Small intestine (tissue), 7 donors: ENCODE data around the gene EDIL3. TPM values are rescaled to one million over a fixed set of nuclear protein-coding genes. Genes with fewer than 3 reads are reported as not detected.
A peak's percentile ranks its signal among the peaks of the same experiment; 100 is the strongest.

Experiments used
- DNase-seq, 2 donors: peaks; one replicate each; pipeline versions ENCODE4 v3.0.0 to v3.0.0-alpha.2; 2013
- FAIRE-seq: peaks from 2 replicates; lab custom pipeline; 2012; peaks lifted over from hg19 to GRCh38; lab: Jason Lieb, UNC
- H3K27ac ChIP-seq, 3 donors: one replicate each; pipeline ENCODE4 v1.5.1; 2013; ENCODE audit warnings: low read length in 2 of 3, mild to moderate bottlenecking in 2 of 3, control low read depth in 1 of 3, inconsistent platforms in 1 of 3, low read depth in 1 of 3, moderate library complexity in 1 of 3
- H3K27me3 ChIP-seq, 3 donors: one replicate each; pipeline ENCODE4 v1.6.1; 2013; ENCODE audit warnings: low read length in 3 of 3, inconsistent platforms in 1 of 3; ENCODE audit not compliant: control insufficient read depth in 3 of 3, insufficient read depth in 3 of 3
- H3K36me3 ChIP-seq, 3 donors: one replicate each; pipeline ENCODE4 v1.6.1; 2013; ENCODE audit warnings: low read length in 3 of 3, inconsistent platforms in 1 of 3, low read depth in 1 of 3, mild to moderate bottlenecking in 1 of 3, moderate library complexity in 1 of 3; ENCODE audit not compliant: control insufficient read depth in 3 of 3, insufficient read depth in 2 of 3
- H3K4me1 ChIP-seq, 3 donors: one replicate each; pipeline ENCODE4 v1.6.1; 2013; ENCODE audit warnings: low read length in 2 of 3, inconsistent platforms in 1 of 3, low read depth in 1 of 3, mild to moderate bottlenecking in 1 of 3, moderate library complexity in 1 of 3; ENCODE audit not compliant: control insufficient read depth in 3 of 3, insufficient read depth in 2 of 3
- H3K4me3 ChIP-seq, 3 donors: one replicate each; pipeline ENCODE4 v1.5.1; 2013; ENCODE audit warnings: low read length in 3 of 3, control low read depth in 1 of 3, inconsistent platforms in 1 of 3, low read depth in 1 of 3, mild to moderate bottlenecking in 1 of 3, moderate library complexity in 1 of 3
- H3K9me3 ChIP-seq, 2 donors: one replicate each; pipeline ENCODE4 v1.6.1; 2013; ENCODE audit warnings: low read depth in 1 of 2, low read length in 1 of 2; ENCODE audit not compliant: control insufficient read depth in 2 of 2, insufficient read depth in 1 of 2
- WGBS, 3 donors: extraction: QIAGEN DNeasy Blood & Tissue Kit; methylation state at CpG; one replicate each; pipeline ENCODE4 v1.1.7; 2013; 5-methylcytosine and 5-hydroxymethylcytosine counted together
- polyA plus RNA-seq, 4 donors: library from polyadenylated mRNA; stranded (reverse) in 3 of 4; unstranded in 1 of 4; fragments of 200-250 nt in 3 of 4; fragments of 120-200 nt in 1 of 4; gene quantifications; one replicate each; pipeline versions ENCODE4 v1.2.1 to v1.2.3, GENCODE V29; 2013
- donor health status: healthy with polysubstance abuse.
- donor health status: control.
- donor health status: control.
- donor health status: Bipolar disorder and iron deficiency.
- donor health status: healthy.

Gene EDIL3
- polyA plus RNA-seq, 4 donors = 1.6 to 24.6 (median 5.1) TPM; not detected in 1

- H3K4me3 ChIP-seq = no peak overlapping the region
- 69 to 81% (median 74%) methylated on average over 6 of the region's 6 CpGs for WGBS, 3 donors
- FAIRE-seq (no peak), DNase-seq (no peak)
- no peak overlapping the region for H3K27ac ChIP-seq
- H3K4me1 ChIP-seq = no peaks in the 10 kb centered on the region
- no peaks in the 10 kb centered on the region for H3K27me3 ChIP-seq
- no peaks in the 10 kb centered on the region for H3K36me3 ChIP-seq
- H3K9me3 ChIP-seq = no peaks in the 10 kb centered on the region
Measured at GRCh38 chr5:84113246-84114105, 271.2 kb downstream of the EDIL3 start.

- H3K9me3 ChIP-seq = no peaks in the 10 kb centered on the region
- no peak for FAIRE-seq
- H3K4me3 ChIP-seq = no peak overlapping the region
- no peaks in the 10 kb centered on the region for H3K27me3 ChIP-seq
- no peaks in the 10 kb centered on the region for H3K4me1 ChIP-seq
- no peak for DNase-seq
- 79 to 95% (median 88%) methylated on average over 3 of the region's 3 CpGs for WGBS, 3 donors
- H3K27ac ChIP-seq = no peak overlapping the region
- H3K36me3 ChIP-seq = no peaks in the 10 kb centered on the region
Measured at GRCh38 chr5:84092738-84093137, 291.9 kb downstream of the EDIL3 start.

- Histone ChIP-seq H3K36me3 (peaks cover 0 to under 1% (median 0%) of the 10 kb centered on the region in 3 donors), H3K27ac (no peak overlapping the region), H3K4me1 (no peaks in the 10 kb centered on the region), H3K27me3 (no peaks in the 10 kb centered on the region), H3K9me3 (no peaks in the 10 kb centered on the region), H3K4me3 (no peak overlapping the region)
- WGBS, 3 donors = 24 to 52% (median 30%) methylated on average over 4 of the region's 4 CpGs
- FAIRE-seq (no peak), DNase-seq (no peak)
Measured at GRCh38 chr5:84091127-84091799, 293.4 kb downstream of the EDIL3 start.

- Histone ChIP-seq H3K4me3 (no peak overlapping the region), H3K9me3 (no peaks in the 10 kb centered on the region), H3K36me3 (peaks cover 0 to 6% (median 0%) of the 10 kb centered on the region in 3 donors), H3K4me1 (no peaks in the 10 kb centered on the region), H3K27me3 (no peaks in the 10 kb centered on the region), H3K27ac (no peak overlapping the region)
- FAIRE-seq = no peak
- 54 to 64% (median 55%) methylated on average over 2 of the region's 2 CpGs for WGBS, 3 donors
- no peak for DNase-seq
Measured at GRCh38 chr5:84088996-84089395, 295.7 kb downstream of the EDIL3 start.

GRCh38 chr5:84086511-84086910 is 298.2 kb downstream of the EDIL3 start:
- H3K27me3 ChIP-seq = no peaks in the 10 kb centered on the region
- H3K27ac ChIP-seq = no peak overlapping the region
- H3K4me1 ChIP-seq = no peaks in the 10 kb centered on the region
- peaks cover 0 to 6% (median 0%) of the 10 kb centered on the region in 3 donors for H3K36me3 ChIP-seq
- no peak overlapping the region for H3K4me3 ChIP-seq
- DNase-seq = no peak
- H3K9me3 ChIP-seq = no peaks in the 10 kb centered on the region
- no peak for FAIRE-seq
- whole genome bisulfite sequencing, 3 donors = 67 to 87% (median 71%) methylated on average over 6 of the region's 6 CpGs

GRCh38 chr5:84085387-84086041 is 299.2 kb downstream of the EDIL3 start:
- FAIRE-seq (no peak), DNase-seq (no peak)
- Histone ChIP-seq H3K4me3 (no peak overlapping the region), H3K4me1 (no peaks in the 10 kb centered on the region), H3K36me3 (peaks cover 0 to 6% (median 0%) of the 10 kb centered on the region in 3 donors), H3K9me3 (no peaks in the 10 kb centered on the region), H3K27me3 (no peaks in the 10 kb centered on the region), H3K27ac (no peak overlapping the region)
- WGBS, 3 donors = 67 to 77% (median 76%) methylated on average over 8 of the region's 8 CpGs

- FAIRE-seq = no peak
- 37 to 82% (median 44%) methylated on average over 1 of the region's 1 CpG for WGBS, 3 donors
Measured at GRCh38 chr5:84080908-84081307, 303.8 kb downstream of the EDIL3 start.

GRCh38 chr5:84072339-84072738 is 312.3 kb downstream of the EDIL3 start:
- DNase-seq (no peak), FAIRE-seq (peak; percentile 10)
- no peaks in the 10 kb centered on the region for H3K9me3 ChIP-seq
- no peak overlapping the region for H3K4me3 ChIP-seq
- H3K36me3 ChIP-seq = no peaks in the 10 kb centered on the region
- H3K27ac ChIP-seq = no peak overlapping the region
- no peaks in the 10 kb centered on the region for H3K4me1 ChIP-seq
- no peaks in the 10 kb centered on the region for H3K27me3 ChIP-seq

More at GRCh38 chr5:84080908-84081307, 303.8 kb downstream of the EDIL3 start:
- H3K4me1 ChIP-seq = no peaks in the 10 kb centered on the region
- DNase-seq = no peak
- H3K27me3 ChIP-seq = no peaks in the 10 kb centered on the region
- H3K27ac ChIP-seq = no peak overlapping the region
- no peaks in the 10 kb centered on the region for H3K9me3 ChIP-seq
- peaks cover 0 to 1% (median 0%) of the 10 kb centered on the region in 3 donors for H3K36me3 ChIP-seq
- H3K4me3 ChIP-seq = no peak overlapping the region
